Measurements from ENCODE around the gene ESPL1.

Gene ESPL1

GRCh38 chr12:53224897-53225634 lies 43.0 kb upstream of the ESPL1 start:
- Histone ChIP-seq H3K9me3 (ENCODE audit: low read length) (no peaks in the 10 kb centered on the region), H3K36me3 (ENCODE audit: insufficient read depth, low read length) (no peaks in the 10 kb centered on the region), H3K4me3 (ENCODE audit: low read length) (no peak overlapping the region), H2AFZ (ENCODE audit: low read depth, low read length) (no peak overlapping the region), H3K4me1 (ENCODE audit: insufficient read depth, low read length) (peaks cover 36% of the 10 kb centered on the region), H3K27me3 (ENCODE audit: insufficient read depth, low read length) (peaks cover 43% of the 10 kb centered on the region)

- Histone ChIP-seq H2AFZ (ENCODE audit: low read depth, low read length) (no peak overlapping the region), H3K4me1 (ENCODE audit: insufficient read depth, low read length) (peaks cover 36% of the 10 kb centered on the region), H3K9me3 (ENCODE audit: low read length) (no peaks in the 10 kb centered on the region), H3K4me3 (ENCODE audit: low read length) (no peak overlapping the region), H3K27me3 (ENCODE audit: insufficient read depth, low read length) (peaks cover 49% of the 10 kb centered on the region), H3K36me3 (ENCODE audit: insufficient read depth, low read length) (no peaks in the 10 kb centered on the region)
Observed at GRCh38 chr12:53225635-53226424, 42.3 kb upstream of the ESPL1 start.

- H3K27me3 ChIP-seq (ENCODE audit: insufficient read depth, low read length) = peaks cover 59% of the 10 kb centered on the region
- no peaks in the 10 kb centered on the region for H3K9me3 ChIP-seq (ENCODE audit: low read length)
- peaks cover 34% of the 10 kb centered on the region for H3K4me1 ChIP-seq (ENCODE audit: insufficient read depth, low read length)
- H3K4me3 ChIP-seq (ENCODE audit: low read length) = no peak overlapping the region
- no peak overlapping the region for H2AFZ ChIP-seq (ENCODE audit: low read depth, low read length)
- no peaks in the 10 kb centered on the region for H3K36me3 ChIP-seq (ENCODE audit: insufficient read depth, low read length)
Observed at GRCh38 chr12:53226815-53227214, 41.3 kb upstream of the ESPL1 start.

- peaks cover 31% of the 10 kb centered on the region for H3K4me1 ChIP-seq (ENCODE audit: insufficient read depth, low read length)
- H3K36me3 ChIP-seq (ENCODE audit: insufficient read depth, low read length) = no peaks in the 10 kb centered on the region
- no peak overlapping the region for H3K4me3 ChIP-seq (ENCODE audit: low read length)
- H3K9me3 ChIP-seq (ENCODE audit: low read length) = no peaks in the 10 kb centered on the region
- H2AFZ ChIP-seq (ENCODE audit: low read depth, low read length) = no peak overlapping the region
- H3K27me3 ChIP-seq (ENCODE audit: insufficient read depth, low read length) = peaks cover 60% of the 10 kb centered on the region
Observed at GRCh38 chr12:53227341-53227740, 40.8 kb upstream of the ESPL1 start.

- no peaks in the 10 kb centered on the region for H3K9me3 ChIP-seq (ENCODE audit: low read length)
- peaks cover 31% of the 10 kb centered on the region for H3K4me1 ChIP-seq (ENCODE audit: insufficient read depth, low read length)
- H3K36me3 ChIP-seq (ENCODE audit: insufficient read depth, low read length) = no peaks in the 10 kb centered on the region
- H3K4me3 ChIP-seq (ENCODE audit: low read length) = no peak overlapping the region
- H2AFZ ChIP-seq (ENCODE audit: low read depth, low read length) = no peak overlapping the region
- peaks cover 65% of the 10 kb centered on the region for H3K27me3 ChIP-seq (ENCODE audit: insufficient read depth, low read length)
Observed at GRCh38 chr12:53227836-53228235, 40.3 kb upstream of the ESPL1 start.

- Histone ChIP-seq H3K27me3 (ENCODE audit: insufficient read depth, low read length) (peaks cover 67% of the 10 kb centered on the region), H3K4me3 (ENCODE audit: low read length) (no peak overlapping the region), H2AFZ (ENCODE audit: low read depth, low read length) (no peak overlapping the region), H3K9me3 (ENCODE audit: low read length) (no peaks in the 10 kb centered on the region), H3K4me1 (ENCODE audit: insufficient read depth, low read length) (peaks cover 31% of the 10 kb centered on the region), H3K36me3 (ENCODE audit: insufficient read depth, low read length) (no peaks in the 10 kb centered on the region)
Observed at GRCh38 chr12:53229454-53229853, 38.6 kb upstream of the ESPL1 start.

- no peaks in the 10 kb centered on the region for H3K36me3 ChIP-seq (ENCODE audit: insufficient read depth, low read length)
- peaks cover 26% of the 10 kb centered on the region for H3K4me1 ChIP-seq (ENCODE audit: insufficient read depth, low read length)
- H3K27me3 ChIP-seq (ENCODE audit: insufficient read depth, low read length) = peaks cover 64% of the 10 kb centered on the region
- H2AFZ ChIP-seq (ENCODE audit: low read depth, low read length) = no peak overlapping the region
- H3K4me3 ChIP-seq (ENCODE audit: low read length) = no peak overlapping the region
- no peaks in the 10 kb centered on the region for H3K9me3 ChIP-seq (ENCODE audit: low read length)
Observed at GRCh38 chr12:53230108-53230845, 37.8 kb upstream of the ESPL1 start.

GRCh38 chr12:53231671-53231920 lies 36.5 kb upstream of the ESPL1 start:
- H2AFZ ChIP-seq (ENCODE audit: low read depth, low read length) = no peak overlapping the region
- no peak overlapping the region for H3K4me3 ChIP-seq (ENCODE audit: low read length)
- peaks cover 26% of the 10 kb centered on the region for H3K4me1 ChIP-seq (ENCODE audit: insufficient read depth, low read length)
- H3K27me3 ChIP-seq (ENCODE audit: insufficient read depth, low read length) = peaks cover 68% of the 10 kb centered on the region
- H3K36me3 ChIP-seq (ENCODE audit: insufficient read depth, low read length) = no peaks in the 10 kb centered on the region
- no peaks in the 10 kb centered on the region for H3K9me3 ChIP-seq (ENCODE audit: low read length)

- Histone ChIP-seq H2AFZ (ENCODE audit: low read depth, low read length) (no peak within 1 kb of the TSS), H3K4me3 (ENCODE audit: low read length) (no peak within 1 kb of the TSS), H3K9me3 (ENCODE audit: low read length) (no peaks in the 10 kb centered on the region), H3K36me3 (ENCODE audit: insufficient read depth, low read length) (no peaks in the 10 kb centered on the region), H3K27me3 (ENCODE audit: insufficient read depth, low read length) (peaks cover 72% of the 10 kb centered on the region), H3K4me1 (ENCODE audit: insufficient read depth, low read length) (peaks cover 26% of the 10 kb centered on the region)
Observed at GRCh38 chr12:53231921-53232645, 36.0 kb upstream of the ESPL1 start, which contains the start of gene RARG. TSS of gene RARG (minus strand) at chr12:53232209. CDS start at chr12:53227545, 4,664 bp downstream.

- Histone ChIP-seq H3K27me3 (ENCODE audit: insufficient read depth, low read length) (peaks cover 68% of the 10 kb centered on the region), H3K4me1 (ENCODE audit: insufficient read depth, low read length) (peaks cover 26% of the 10 kb centered on the region), H2AFZ (ENCODE audit: low read depth, low read length) (no peak overlapping the region), H3K36me3 (ENCODE audit: insufficient read depth, low read length) (no peaks in the 10 kb centered on the region), H3K4me3 (ENCODE audit: low read length) (no peak overlapping the region), H3K9me3 (ENCODE audit: low read length) (no peaks in the 10 kb centered on the region)
Observed at GRCh38 chr12:53232646-53233461, 35.2 kb upstream of the ESPL1 start.

GRCh38 chr12:53233671-53234121 lies 34.4 kb upstream of the ESPL1 start:
- Histone ChIP-seq H2AFZ (ENCODE audit: low read depth, low read length) (no peak overlapping the region), H3K36me3 (ENCODE audit: insufficient read depth, low read length) (no peaks in the 10 kb centered on the region), H3K4me1 (ENCODE audit: insufficient read depth, low read length) (peaks cover 26% of the 10 kb centered on the region), H3K9me3 (ENCODE audit: low read length) (no peaks in the 10 kb centered on the region), H3K27me3 (ENCODE audit: insufficient read depth, low read length) (peaks cover 62% of the 10 kb centered on the region), H3K4me3 (ENCODE audit: low read length) (no peak overlapping the region)

GRCh38 chr12:53234271-53234914 lies 33.7 kb upstream of the ESPL1 start:
- Histone ChIP-seq H2AFZ (ENCODE audit: low read depth, low read length) (no peak overlapping the region), H3K9me3 (ENCODE audit: low read length) (no peaks in the 10 kb centered on the region), H3K4me3 (ENCODE audit: low read length) (no peak overlapping the region), H3K36me3 (ENCODE audit: insufficient read depth, low read length) (no peaks in the 10 kb centered on the region), H3K4me1 (ENCODE audit: insufficient read depth, low read length) (peaks cover 26% of the 10 kb centered on the region), H3K27me3 (ENCODE audit: insufficient read depth, low read length) (peaks cover 55% of the 10 kb centered on the region)

Data from neuron (in vitro differentiated cells).